ENCODE data around the gene PELI1.
"Not testable (repeated sequence)": the region's sequence is repeated elsewhere in the genome, so short reads cannot be mapped to it uniquely, and the experiment has no call there.

The PELI1 gene

GRCh38 chr2:64120008-64120407 is 24.2 kb downstream of the PELI1 start:
- no peak for DNase-seq

- DNase-seq = no peak
These were observed 24.9 kb downstream of the PELI1 start for GRCh38 chr2:64119369-64119768.

GRCh38 chr2:64115808-64116598 is 28.2 kb downstream of the PELI1 start:
- DNase-seq = no peak

GRCh38 chr2:64114912-64115277 is 29.3 kb downstream of the PELI1 start:
- no peak for DNase-seq

- DNase-seq = peak; percentile 49
These were observed 29.9 kb downstream of the PELI1 start for GRCh38 chr2:64114063-64114911.

- DNase-seq = no peak
These were observed 32.2 kb downstream of the PELI1 start for GRCh38 chr2:64112016-64112415.

- no peak for DNase-seq
These were observed 32.8 kb downstream of the PELI1 start for GRCh38 chr2:64111426-64111825.

GRCh38 chr2:64108666-64109241 is 35.5 kb downstream of the PELI1 start:
- DNase-seq = no peak

GRCh38 chr2:64106481-64106880 is 37.7 kb downstream of the PELI1 start:
- no peak for DNase-seq

- no peak for DNase-seq
These were observed 38.4 kb downstream of the PELI1 start for GRCh38 chr2:64105670-64106461.

- DNase-seq = no peak
These were observed 39.3 kb downstream of the PELI1 start for GRCh38 chr2:64104933-64105332.

GRCh38 chr2:64102736-64103135 is 41.5 kb downstream of the PELI1 start:
- DNase-seq = not testable (repeated sequence)

- peak; percentile 29 for DNase-seq
These were observed 43.1 kb downstream of the PELI1 start for GRCh38 chr2:64101141-64101591.

GRCh38 chr2:64100584-64100983 is 43.6 kb downstream of the PELI1 start:
- DNase-seq = not testable (repeated sequence)

- DNase-seq = no peak
These were observed 49.4 kb downstream of the PELI1 start for GRCh38 chr2:64094663-64095382.

- no peak for DNase-seq
These were observed 50.9 kb downstream of the PELI1 start for GRCh38 chr2:64093341-64093740.

GRCh38 chr2:64092502-64092901 is 51.7 kb downstream of the PELI1 start:
- no peak for DNase-seq

GRCh38 chr2:64090264-64090663 is 54.0 kb downstream of the PELI1 start:
- DNase-seq = no peak

GRCh38 chr2:64086347-64087082 is 57.7 kb downstream of the PELI1 start:
- DNase-seq = no peak

GRCh38 chr2:64085936-64086335 is 58.3 kb downstream of the PELI1 start:
- no peak for DNase-seq

- DNase-seq = no peak
These were observed 63.2 kb downstream of the PELI1 start for GRCh38 chr2:64081046-64081445.

All from CD4-positive, alpha-beta T cell treated with Interleukin-21 for 1 hour (primary cell).